HG03558 (cell line): ENCODE measurements around the gene ATP9B.
"Not testable (repeated sequence)": the region's sequence is repeated elsewhere in the genome, so short reads cannot be mapped to it uniquely, and the experiment has no call there.

ENCODE experiments used
- ATAC-seq: cut with Tn5 transposase; IDR thresholded peaks from one replicate; pipeline ENCODE4 v1.9.1; 2021; ENCODE audit warnings: moderate number of reproducible peaks; ENCODE audit not compliant: unreplicated experiment; ENCODE audit errors: extremely low read depth

ATP9B gene

GRCh38 chr18:79275461-79275860 lies 206.3 kb downstream of the ATP9B start:
- ATAC-seq = no peak

GRCh38 chr18:79275992-79276391 lies 206.8 kb downstream of the ATP9B start:
- ATAC-seq = peak; percentile 64

- ATAC-seq = no peak
Measured at GRCh38 chr18:79278896-79279295, 209.7 kb downstream of the ATP9B start.

DNA sequence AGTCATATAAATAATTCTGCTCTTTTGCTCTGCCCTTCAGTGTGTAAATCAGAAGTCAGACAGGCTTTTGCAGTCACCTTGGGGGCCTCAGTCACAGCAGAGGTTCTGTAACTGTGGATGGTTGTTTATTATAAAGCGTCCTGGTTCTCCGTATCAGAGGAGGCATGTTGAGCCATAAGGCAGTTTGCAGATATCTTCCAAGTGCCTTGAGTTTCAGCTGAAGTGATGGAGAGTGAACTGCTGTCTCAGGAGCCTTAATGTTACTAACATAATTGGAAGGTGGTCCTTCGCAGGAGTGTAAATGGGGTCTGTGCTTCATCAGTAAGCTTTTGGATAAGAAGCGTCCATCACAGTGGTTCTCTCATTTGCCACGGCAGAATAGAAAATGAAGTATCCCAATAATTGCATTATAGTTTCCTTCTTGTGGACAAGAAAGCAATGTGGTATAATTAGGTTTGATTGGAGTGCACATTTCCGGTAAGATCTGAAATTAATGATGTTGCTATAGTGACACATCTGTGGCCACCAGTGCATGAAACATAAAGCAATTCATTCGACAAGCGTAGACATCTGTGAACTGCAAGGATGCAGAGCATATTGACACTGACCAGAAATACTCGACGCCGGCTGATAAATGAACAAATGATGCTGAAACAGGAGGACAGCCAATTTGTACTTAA lies 214.1 kb downstream of the ATP9B start:
- ATAC-seq = no peak

DNA sequence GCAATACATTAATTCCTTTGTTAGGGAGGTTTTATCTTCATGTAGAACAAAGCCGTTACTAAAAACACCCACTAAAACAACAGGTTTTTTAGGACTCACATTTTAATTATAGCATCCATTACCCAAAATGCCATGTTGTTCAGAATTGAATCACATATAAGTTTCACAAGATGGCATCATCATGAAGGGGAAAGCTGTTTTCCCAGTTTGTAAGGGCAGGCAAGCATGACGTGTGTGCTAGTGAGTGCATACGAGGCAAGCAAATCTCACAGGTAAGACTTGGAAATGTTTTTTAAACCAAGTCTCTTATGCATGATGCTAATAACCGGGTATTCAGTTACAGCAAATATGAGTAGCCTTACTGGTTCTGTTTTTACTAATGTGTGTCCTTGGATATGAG lies 214.7 kb downstream of the ATP9B start:
- no peak for ATAC-seq

- not testable (repeated sequence) for ATAC-seq
Measured at GRCh38 chr18:79285191-79285590, 216.0 kb downstream of the ATP9B start.

DNA sequence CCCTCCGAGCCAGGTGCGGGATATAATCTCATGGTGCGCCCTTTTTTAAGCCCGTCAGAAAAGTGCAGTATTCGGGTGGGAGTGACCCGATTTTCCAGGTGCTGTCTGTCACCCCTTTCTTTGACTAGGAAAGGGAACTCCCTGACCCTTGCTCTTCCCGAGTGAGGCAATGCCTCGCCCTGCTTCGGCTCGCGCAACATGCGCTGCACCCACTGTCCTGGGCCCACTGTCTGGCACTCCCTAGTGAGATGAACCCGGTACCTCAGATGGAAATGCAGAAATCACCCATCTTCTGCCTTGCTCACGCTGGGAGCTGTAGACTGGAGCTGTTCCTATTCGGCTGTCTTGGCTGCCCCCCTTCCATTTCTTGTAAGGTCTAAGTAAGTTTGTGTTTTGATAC lies 221.2 kb downstream of the ATP9B start:
- not testable (repeated sequence) for ATAC-seq

GRCh38 chr18:79290876-79291275 lies 221.7 kb downstream of the ATP9B start:
- no peak for ATAC-seq

DNA sequence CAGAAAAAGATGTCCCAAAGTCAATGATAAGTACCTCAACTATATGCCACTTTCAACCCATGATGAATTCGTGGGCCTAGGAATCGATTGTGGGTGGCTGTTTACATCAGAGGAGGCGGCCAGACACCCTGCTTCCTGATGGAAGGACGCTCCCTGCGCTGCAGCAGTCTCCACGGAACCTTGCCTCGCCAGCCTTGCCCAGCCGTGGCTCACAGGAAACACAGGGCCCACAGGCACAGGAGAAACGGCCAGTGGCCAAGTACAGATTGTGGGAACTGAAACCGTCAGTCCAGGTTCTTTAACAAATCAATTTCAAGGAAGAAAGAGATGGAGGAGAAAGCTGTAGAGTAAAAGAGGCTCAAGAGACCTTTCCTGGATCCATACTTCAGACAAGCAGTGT lies 225.0 kb downstream of the ATP9B start:
- no peak for ATAC-seq

DNA sequence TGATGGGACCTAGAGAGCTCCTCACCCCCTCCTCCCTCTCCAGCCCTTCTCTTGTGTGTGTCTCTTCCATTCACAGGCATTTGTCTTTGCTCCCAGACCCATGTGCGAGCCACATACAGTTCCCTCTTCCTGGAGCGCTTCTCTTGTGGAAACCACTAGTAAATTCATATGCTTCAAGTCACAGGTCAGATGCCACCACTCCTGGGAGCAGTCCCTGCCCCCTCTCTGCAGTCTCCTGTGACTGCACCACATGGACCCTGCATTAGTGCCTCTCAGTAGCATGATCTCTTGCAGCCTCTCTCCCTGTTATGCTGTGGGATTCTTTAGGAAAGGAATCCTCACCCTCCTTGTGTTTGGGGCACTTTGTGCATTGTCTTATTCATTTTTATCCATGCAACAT lies 230.1 kb downstream of the ATP9B start:
- ATAC-seq = no peak

GRCh38 chr18:79299711-79300110 lies 230.5 kb downstream of the ATP9B start:
- ATAC-seq = no peak

- no peak for ATAC-seq
Measured at GRCh38 chr18:79300413-79300812, 231.2 kb downstream of the ATP9B start.

DNA sequence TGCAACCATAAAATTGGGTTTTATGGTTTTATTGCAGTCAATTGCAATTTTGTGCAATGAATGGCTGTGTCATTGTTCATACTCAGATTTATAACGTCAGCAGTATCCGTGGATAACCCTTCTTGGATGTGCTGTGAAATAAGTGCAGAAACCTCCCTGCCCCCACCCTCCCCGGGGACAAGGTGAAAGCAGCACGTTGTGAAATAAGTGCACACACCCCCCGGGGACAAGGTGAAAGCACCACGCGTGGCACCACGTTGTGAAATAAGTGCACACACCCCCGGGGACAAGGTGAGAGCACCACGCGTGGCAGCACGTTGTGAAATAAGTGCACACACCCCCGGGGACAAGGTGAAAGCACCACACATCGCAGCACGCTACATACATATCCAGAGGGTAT lies 232.9 kb downstream of the ATP9B start:
- no peak for ATAC-seq

DNA sequence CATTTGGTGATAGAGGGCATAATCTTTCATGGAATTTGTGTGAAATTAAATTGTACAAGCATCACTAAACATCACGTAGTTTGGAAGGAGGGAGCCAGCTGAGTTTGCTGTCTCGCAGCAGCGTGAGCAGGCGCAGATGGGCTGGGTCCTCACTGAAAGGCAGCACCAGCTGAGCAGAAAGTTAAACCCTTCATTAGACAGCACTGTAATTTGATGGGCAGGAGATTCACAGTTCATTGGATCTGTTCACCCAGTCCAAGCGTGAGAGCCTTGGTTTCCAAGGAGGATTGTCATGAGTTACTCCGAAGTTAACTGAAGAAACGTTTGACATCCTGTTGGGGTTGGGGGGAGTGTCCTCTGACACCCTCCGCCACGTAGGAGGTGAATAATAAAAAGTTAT lies 236.7 kb downstream of the ATP9B start:
- no peak for ATAC-seq

- ATAC-seq = no peak
Measured at GRCh38 chr18:79309614-79310358, 240.6 kb downstream of the ATP9B start.

DNA sequence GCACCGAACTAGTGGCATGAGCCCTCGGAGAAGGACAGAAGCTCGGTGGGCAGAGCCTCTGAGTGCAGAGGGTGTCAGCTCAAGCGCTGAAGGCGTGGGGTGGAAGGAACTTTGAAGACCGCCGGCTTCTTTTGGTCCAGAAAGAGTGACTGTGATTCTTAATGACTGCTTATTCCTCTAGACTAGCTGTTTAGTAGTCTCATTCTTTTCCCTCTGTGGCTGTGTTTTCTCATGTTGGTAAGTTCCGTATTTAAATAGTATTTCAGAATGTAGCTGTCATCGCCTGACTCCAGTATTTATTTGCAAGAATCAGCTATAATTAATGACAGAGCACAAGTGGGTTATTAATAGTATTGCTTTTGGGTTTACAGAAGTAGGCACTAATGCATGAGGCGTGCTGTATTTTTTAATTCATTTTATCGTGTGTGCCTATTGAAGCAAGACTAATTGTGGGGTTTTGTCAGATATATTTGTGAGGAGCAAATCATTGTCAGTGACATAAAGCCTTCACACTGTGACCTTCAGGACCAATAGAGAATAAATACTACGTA lies 245.7 kb downstream of the ATP9B start:
- no peak for ATAC-seq

- no peak for ATAC-seq
Measured at GRCh38 chr18:79315596-79315995, 246.4 kb downstream of the ATP9B start.

- ATAC-seq = no peak
Measured at GRCh38 chr18:79317703-79318102, 248.5 kb downstream of the ATP9B start.

- no peak for ATAC-seq
Measured at GRCh38 chr18:79318142-79318673, 249.0 kb downstream of the ATP9B start.

DNA sequence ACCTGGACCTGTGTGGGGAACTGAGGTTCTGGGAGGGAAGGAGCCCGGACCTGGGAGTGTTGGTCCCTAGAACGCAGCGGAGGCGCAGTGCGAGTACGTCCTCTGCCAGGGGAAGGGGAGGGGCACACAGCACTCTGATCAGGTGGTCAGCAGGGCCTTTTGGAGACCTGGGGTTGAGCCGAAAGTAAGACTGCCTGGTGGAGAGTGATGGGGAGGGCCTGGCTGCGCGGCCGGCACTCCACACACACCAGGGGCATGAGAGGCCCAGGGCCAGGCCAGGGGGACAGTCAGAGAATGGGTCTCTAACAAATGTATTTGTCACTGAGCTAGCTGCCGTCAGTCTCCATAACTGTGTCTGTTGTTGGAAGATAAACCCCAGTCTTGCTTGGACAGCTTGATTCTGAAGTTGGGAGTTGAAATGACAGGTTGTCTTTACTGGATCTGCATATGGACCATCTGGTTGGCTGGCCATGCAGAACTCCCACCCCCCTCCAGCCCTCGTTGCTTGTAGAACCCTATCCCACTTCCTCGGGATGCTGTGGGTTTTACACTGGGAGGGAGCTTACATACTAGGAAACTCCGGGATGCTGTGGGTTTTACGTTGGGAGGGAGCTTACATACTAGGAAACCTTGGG lies 251.1 kb downstream of the ATP9B start:
- no peak for ATAC-seq
